HL-60 (cell line): ENCODE results near the gene SERTAD1.

ENCODE experiments used
- DNase-seq, 2 experiments: peaks; one replicate each; pipeline ENCODE4 v3.0.0-alpha.2; 2010 to 2020; ENCODE audit warnings: low read depth in 1 of 2, low spot score in 1 of 2
- H3K27ac ChIP-seq: fragments of 250-450 bp; sonication (Bioruptor Pico); replicated peaks from 2 replicates; pipeline ENCODE4 v1.5.1; 2020; ENCODE audit warnings: mild to moderate bottlenecking, moderate library complexity
- H3K27me3 ChIP-seq: fragments of 250-450 bp; sonication (Bioruptor Pico); 2 replicates; pipeline ENCODE4 v1.5.1; 2021; ENCODE audit warnings: mild to moderate bottlenecking, moderate library complexity; ENCODE audit not compliant: insufficient read depth, poor library complexity, severe bottlenecking
- H3K4me3 ChIP-seq: replicated peaks from 2 replicates; pipeline ENCODE4 v1.5.1; 2011; ENCODE audit warnings: mild to moderate bottlenecking, control low read depth, low read length; ENCODE audit not compliant: insufficient read depth
- GABPA ChIP-seq: IDR thresholded peaks from 2 replicates; pipeline ENCODE4 v1.6.1; 2012; ENCODE audit warnings: low read depth
- POLR2AphosphoS5 ChIP-seq: IDR thresholded peaks from 2 replicates; pipeline ENCODE4 v1.6.1; 2012; ENCODE audit warnings: low read depth
- REST ChIP-seq: IDR thresholded peaks from 2 replicates; pipeline ENCODE4 v1.6.1; 2012; ENCODE audit warnings: low read depth; ENCODE audit not compliant: insufficient replicate concordance
- SPI1 ChIP-seq: IDR thresholded peaks from 2 replicates; pipeline ENCODE4 v1.6.1; 2012; ENCODE audit warnings: low read depth, mild to moderate bottlenecking, borderline replicate concordance
- TF ChIP-seq, protein P1 (sequence below): IDR thresholded peaks from one replicate; pipeline ENCODE4 v1.5.1; 2011; ENCODE audit warnings: low read length, control low read depth, inconsistent platforms; ENCODE audit not compliant: insufficient read depth

Gene SERTAD1

DNA sequence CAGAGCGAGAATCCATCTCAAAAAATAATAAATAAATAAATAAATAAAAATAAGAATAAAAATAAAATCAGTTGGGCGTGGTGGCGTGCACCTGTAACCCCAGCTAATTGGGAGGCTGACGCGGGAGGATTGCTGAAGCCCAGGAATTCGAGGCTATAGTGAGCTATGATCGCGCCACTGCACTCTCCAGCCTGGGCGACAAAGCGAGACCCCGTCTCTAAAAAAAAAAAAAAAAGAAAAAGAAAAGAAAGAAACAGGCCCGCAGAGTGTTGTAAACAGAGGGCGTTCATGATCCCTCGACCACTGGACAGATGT, 5.4 kb downstream of the SERTAD1 start:
- H3K27ac ChIP-seq, result peak overlapping the region; percentile 84
- TF ChIP-seq POLR2AphosphoS5 (no peak), GABPA (no peak), REST (no peak), SPI1 (no peak)
- TF ChIP-seq, protein P1, sequence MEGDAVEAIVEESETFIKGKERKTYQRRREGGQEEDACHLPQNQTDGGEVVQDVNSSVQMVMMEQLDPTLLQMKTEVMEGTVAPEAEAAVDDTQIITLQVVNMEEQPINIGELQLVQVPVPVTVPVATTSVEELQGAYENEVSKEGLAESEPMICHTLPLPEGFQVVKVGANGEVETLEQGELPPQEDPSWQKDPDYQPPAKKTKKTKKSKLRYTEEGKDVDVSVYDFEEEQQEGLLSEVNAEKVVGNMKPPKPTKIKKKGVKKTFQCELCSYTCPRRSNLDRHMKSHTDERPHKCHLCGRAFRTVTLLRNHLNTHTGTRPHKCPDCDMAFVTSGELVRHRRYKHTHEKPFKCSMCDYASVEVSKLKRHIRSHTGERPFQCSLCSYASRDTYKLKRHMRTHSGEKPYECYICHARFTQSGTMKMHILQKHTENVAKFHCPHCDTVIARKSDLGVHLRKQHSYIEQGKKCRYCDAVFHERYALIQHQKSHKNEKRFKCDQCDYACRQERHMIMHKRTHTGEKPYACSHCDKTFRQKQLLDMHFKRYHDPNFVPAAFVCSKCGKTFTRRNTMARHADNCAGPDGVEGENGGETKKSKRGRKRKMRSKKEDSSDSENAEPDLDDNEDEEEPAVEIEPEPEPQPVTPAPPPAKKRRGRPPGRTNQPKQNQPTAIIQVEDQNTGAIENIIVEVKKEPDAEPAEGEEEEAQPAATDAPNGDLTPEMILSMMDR, result no peak
- H3K4me3 ChIP-seq, result peak overlapping the region; percentile 71
- no peak for DNase-seq
- no peaks in the 10 kb centered on the region for H3K27me3 ChIP-seq

DNA sequence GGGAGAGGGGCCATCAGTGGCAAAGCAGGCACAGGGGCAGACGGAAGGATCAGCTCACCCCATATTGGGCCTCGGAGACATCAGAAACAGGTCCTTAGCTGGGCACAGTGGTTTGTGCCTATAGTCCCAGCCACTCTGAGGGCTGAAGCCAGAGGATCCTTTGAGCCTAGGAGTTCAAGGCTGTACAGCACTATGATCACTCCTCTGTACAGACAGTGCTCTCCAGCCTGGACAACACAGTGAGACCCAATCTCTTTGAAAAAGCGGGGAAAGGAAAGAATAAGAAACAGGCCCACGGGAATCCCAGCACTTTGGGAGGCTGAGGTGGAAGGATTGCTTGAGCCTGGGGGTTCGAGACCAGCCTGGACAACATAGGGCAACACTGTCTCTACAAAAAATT, 6.0 kb downstream of the SERTAD1 start:
- no peak for DNase-seq
- H3K27me3 ChIP-seq, result no peaks in the 10 kb centered on the region
- no peak overlapping the region for H3K4me3 ChIP-seq
- H3K27ac ChIP-seq, result no peak overlapping the region
- TF ChIP-seq, protein P1, result no peak
- TF ChIP-seq SPI1, result no peak
- TF ChIP-seq REST, result no peak

GRCh38 chr19:40419066-40419612, 6.7 kb downstream of the SERTAD1 start:
- no peaks in the 10 kb centered on the region for H3K27me3 ChIP-seq
- no peak overlapping the region for H3K27ac ChIP-seq
- DNase-seq, result no peak
- H3K4me3 ChIP-seq, result no peak overlapping the region
- no peak for TF ChIP-seq POLR2AphosphoS5
- TF ChIP-seq, protein P1, result no peak

DNA sequence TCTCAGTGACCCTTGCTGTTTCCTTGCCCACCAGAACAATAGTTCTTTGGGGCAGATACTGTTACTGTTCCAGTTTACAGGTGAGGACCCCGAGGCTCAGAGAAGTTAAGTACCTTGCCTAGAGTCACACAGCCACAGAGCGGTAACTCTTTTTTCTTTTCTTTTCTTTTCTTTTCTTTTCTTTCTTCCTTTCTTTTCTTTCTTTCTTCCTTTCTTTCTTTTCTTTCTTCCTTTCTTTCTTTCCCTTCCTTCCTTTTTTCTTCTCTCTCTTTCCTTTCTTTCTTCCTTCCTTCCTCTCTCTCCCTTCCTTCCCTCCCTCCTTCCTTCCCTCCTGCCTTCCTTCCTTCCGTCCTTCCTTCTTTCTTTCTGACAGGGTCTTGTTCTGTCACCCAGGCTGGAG, 7.8 kb downstream of the SERTAD1 start:
- H3K27ac ChIP-seq, result no peak overlapping the region
- no peak overlapping the region for H3K4me3 ChIP-seq
- H3K27me3 ChIP-seq, result no peaks in the 10 kb centered on the region
- no peak for DNase-seq
- TF ChIP-seq SPI1 (no peak), GABPA (no peak), POLR2AphosphoS5 (no peak), REST (no peak)
- TF ChIP-seq, protein P1, result no peak
